Upper lobe of left lung (tissue), 6 donors: ENCODE measurements around the gene EDEM3. TPM values are rescaled to one million over a fixed set of nuclear protein-coding genes. Genes with fewer than 3 reads are reported as not detected.

Experiments used
- ATAC-seq, 2 donors: fragments of 200-7000 bp; cut with Tn5 transposase; one replicate each; pipeline ENCODE4 v1.9.1; 2022; ENCODE audit warnings: mild to moderate bottlenecking in 2 of 2, moderate library complexity in 2 of 2; ENCODE audit not compliant: low FRiP score in 2 of 2
- DNase-seq, 2 donors: peaks; one replicate each; pipeline ENCODE4 v3.0.0-alpha.2; 2019 to 2020
- H3K27ac ChIP-seq, 4 donors: fragments of 200-600 bp; sonication (generic); one replicate each; pipeline ENCODE4 v1.5.1; 2016 to 2019
- H3K27me3 ChIP-seq, 4 donors: fragments of 200-600 bp; sonication (generic); one replicate each; pipeline ENCODE4 v1.5.1; 2017 to 2019
- H3K36me3 ChIP-seq, 4 donors: fragments of 200-600 bp; sonication (generic); one replicate each; pipeline ENCODE4 v1.5.1; 2016 to 2019
- H3K4me1 ChIP-seq, 4 donors: fragments of 200-600 bp; sonication (generic); one replicate each; pipeline ENCODE4 v1.5.1; 2018 to 2019
- H3K4me3 ChIP-seq, 4 donors: fragments of 200-600 bp; sonication (generic); one replicate each; pipeline ENCODE4 v1.5.1; 2017 to 2019; ENCODE audit warnings: mild to moderate bottlenecking in 2 of 4, moderate library complexity in 1 of 4
- H3K9me3 ChIP-seq, 4 donors: fragments of 200-600 bp; sonication (generic); one replicate each; pipeline ENCODE4 v1.5.1; 2018 to 2019
- CTCF ChIP-seq, 6 experiments: fragments of 450-650 bp in 4 of 6; fragments of 200-600 bp in 2 of 6; sonication (generic) in 2 of 6; IDR thresholded peaks; one replicate each; pipeline ENCODE4 v1.5.1; 2016 to 2019; ENCODE audit warnings: antibody characterized with exemption in 6 of 6
- EP300 ChIP-seq, 4 donors: sonication (generic); formaldehyde crosslinking; IDR thresholded peaks; one replicate each; pipeline ENCODE4 v1.5.1; 2017; ENCODE audit warnings: antibody characterized with exemption in 4 of 4, control low read depth in 2 of 4
- POLR2A ChIP-seq, 4 donors: fragments of 450-650 bp; IDR thresholded peaks; one replicate each; pipeline ENCODE4 v1.5.1; 2016 to 2017; ENCODE audit warnings: antibody characterized with exemption in 4 of 4, mild to moderate bottlenecking in 2 of 4
- POLR2AphosphoS5 ChIP-seq, 2 donors: sonication (generic); formaldehyde crosslinking; IDR thresholded peaks; one replicate each; pipeline ENCODE4 v1.5.1; 2017; ENCODE audit warnings: antibody characterized with exemption in 2 of 2
- WGBS, 2 donors: methylation state at CpG; one replicate each; pipeline ENCODE4 v1.1.5; 2017 to 2018; 5-methylcytosine and 5-hydroxymethylcytosine counted together
- total RNA-seq, 6 donors: library from RNA; depleted of rRNA in 4 of 6; stranded (reverse); fragments of >200 nt in 4 of 6; gene quantifications; one replicate each; pipeline versions ENCODE4 v1.1.0 to v1.2.1, GENCODE V29; 2016 to 2021
- donor health status: DM: no; HTN: no; CAD: no; lungs with moderate emphysema.
- donor health status: DM: no; HTN: yes; CAD: no; lungs with severe emphysema.

Gene EDEM3
- total RNA-seq, 6 donors from 2014 or later = 23.9 to 56.2 (median 29.4) TPM

DNA sequence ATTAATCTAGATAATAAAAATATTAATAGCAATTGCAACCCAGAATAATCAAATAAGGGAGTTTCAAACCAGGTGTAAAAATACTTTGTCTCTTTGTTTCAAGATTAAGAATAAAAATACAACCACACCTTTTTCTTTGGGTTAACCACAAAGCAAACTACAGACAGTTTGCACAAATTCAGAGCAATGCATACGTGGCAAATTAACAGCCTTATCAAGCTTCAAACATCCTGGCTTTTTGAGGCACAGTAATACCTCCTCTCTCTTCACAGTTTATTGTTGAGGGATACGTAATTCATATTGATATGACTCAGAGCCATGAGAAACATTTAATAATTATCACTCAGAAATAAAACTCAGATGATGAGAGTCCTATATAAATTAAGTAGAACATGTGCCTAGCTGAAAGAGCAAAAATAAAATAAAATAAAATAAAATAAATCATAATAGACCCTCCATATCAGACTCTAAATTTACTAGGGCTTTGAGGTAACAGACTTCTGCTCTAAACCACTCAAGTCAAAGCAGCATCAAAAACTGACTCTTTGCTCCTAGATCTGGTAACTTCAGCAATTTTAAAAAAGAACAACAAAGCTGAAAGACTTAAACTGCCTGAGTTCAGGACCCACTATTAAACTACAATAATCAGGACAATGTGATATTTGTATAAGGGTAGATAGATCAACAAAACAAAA is 11.4 kb downstream of the EDEM3 start:
- H3K4me3 ChIP-seq = no peak overlapping the region
- WGBS, 2 donors = 71 to 75% methylated on average over 2 of the region's 2 CpGs
- DNase-seq (no peak), ATAC-seq (no peak)
- H3K36me3 ChIP-seq = no peaks in the 10 kb centered on the region
- H3K27me3 ChIP-seq = no peaks in the 10 kb centered on the region
- H3K9me3 ChIP-seq = no peaks in the 10 kb centered on the region
- TF ChIP-seq CTCF (IDR thresholded peaks at IDR 0.05) (no peak), POLR2A (IDR thresholded peaks at IDR 0.05) (no peak), POLR2AphosphoS5 (IDR thresholded peaks at IDR 0.05) (no peak), EP300 (IDR thresholded peaks at IDR 0.05) (no peak)
- no peak overlapping the region for H3K27ac ChIP-seq
- H3K4me1 ChIP-seq = peaks cover 23 to 32% (median 25%) of the 10 kb centered on the region in 4 donors

DNA sequence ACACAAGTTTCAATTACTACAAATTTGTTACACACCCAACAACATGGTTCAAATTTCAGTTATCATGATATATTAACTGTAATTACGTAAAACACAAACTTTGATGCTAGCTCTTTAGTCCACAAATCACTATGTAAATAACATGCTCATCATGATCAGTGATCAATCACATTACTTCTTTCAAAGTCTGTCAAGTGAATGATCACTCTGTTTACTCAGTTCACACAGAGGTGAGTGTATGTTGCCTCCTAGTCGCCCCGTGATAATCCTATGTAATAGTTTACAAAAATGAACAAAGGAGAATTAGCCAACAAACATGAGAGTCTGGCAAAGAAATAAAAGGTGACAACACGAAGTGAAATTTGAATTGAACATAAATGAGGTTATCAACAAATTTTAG is 14.3 kb downstream of the EDEM3 start:
- no peaks in the 10 kb centered on the region for H3K27me3 ChIP-seq
- H3K9me3 ChIP-seq = no peaks in the 10 kb centered on the region
- TF ChIP-seq POLR2AphosphoS5 (IDR thresholded peaks at IDR 0.05) = no peak
- no peak for TF ChIP-seq EP300 (IDR thresholded peaks at IDR 0.05)
- no peak for TF ChIP-seq CTCF (IDR thresholded peaks at IDR 0.05)
- no peak for TF ChIP-seq POLR2A (IDR thresholded peaks at IDR 0.05)
- no peak overlapping the region for H3K4me3 ChIP-seq
- peaks cover 0 to 21% (median 4%) of the 10 kb centered on the region in 4 donors for H3K36me3 ChIP-seq
- no peak for DNase-seq
- 59 to 74% methylated on average over 4 of the region's 4 CpGs for whole genome bisulfite sequencing, 2 donors
- H3K4me1 ChIP-seq = peaks cover 9 to 12% (median 10%) of the 10 kb centered on the region in 4 donors
- no peak overlapping the region for H3K27ac ChIP-seq
- ATAC-seq = no peak

GRCh38 chr1:184739796-184740195 is 14.9 kb downstream of the EDEM3 start:
- H3K9me3 ChIP-seq = no peaks in the 10 kb centered on the region
- TF ChIP-seq CTCF (IDR thresholded peaks at IDR 0.05) (no peak), POLR2A (IDR thresholded peaks at IDR 0.05) (no peak), POLR2AphosphoS5 (IDR thresholded peaks at IDR 0.05) (no peak), EP300 (IDR thresholded peaks at IDR 0.05) (no peak)
- WGBS, 2 donors = 84 to 87% methylated on average over 4 of the region's 4 CpGs
- ATAC-seq (no peak), DNase-seq (no peak)
- no peaks in the 10 kb centered on the region for H3K27me3 ChIP-seq
- H3K4me1 ChIP-seq = peaks cover 3 to 6% (median 4%) of the 10 kb centered on the region in 4 donors
- no peak overlapping the region for H3K4me3 ChIP-seq
- H3K27ac ChIP-seq = no peak overlapping the region
- peaks cover 0 to 25% (median 4%) of the 10 kb centered on the region in 4 donors for H3K36me3 ChIP-seq

- Histone ChIP-seq H3K9me3 (no peaks in the 10 kb centered on the region), H3K36me3 (peaks cover 0 to 32% (median 4%) of the 10 kb centered on the region in 4 donors), H3K27me3 (no peaks in the 10 kb centered on the region), H3K4me1 (no peaks in the 10 kb centered on the region), H3K27ac (no peak overlapping the region), H3K4me3 (no peak overlapping the region)
- DNase-seq = no peak
- ATAC-seq = no peak
- 90 to 93% methylated on average over 1 of the region's 1 CpG for WGBS, 2 donors
- TF ChIP-seq CTCF (IDR thresholded peaks at IDR 0.05) = no peak
- TF ChIP-seq POLR2A (IDR thresholded peaks at IDR 0.05) = no peak
- TF ChIP-seq POLR2AphosphoS5 (IDR thresholded peaks at IDR 0.05) = no peak
Measured at GRCh38 chr1:184739070-184739469, 15.6 kb downstream of the EDEM3 start.

DNA sequence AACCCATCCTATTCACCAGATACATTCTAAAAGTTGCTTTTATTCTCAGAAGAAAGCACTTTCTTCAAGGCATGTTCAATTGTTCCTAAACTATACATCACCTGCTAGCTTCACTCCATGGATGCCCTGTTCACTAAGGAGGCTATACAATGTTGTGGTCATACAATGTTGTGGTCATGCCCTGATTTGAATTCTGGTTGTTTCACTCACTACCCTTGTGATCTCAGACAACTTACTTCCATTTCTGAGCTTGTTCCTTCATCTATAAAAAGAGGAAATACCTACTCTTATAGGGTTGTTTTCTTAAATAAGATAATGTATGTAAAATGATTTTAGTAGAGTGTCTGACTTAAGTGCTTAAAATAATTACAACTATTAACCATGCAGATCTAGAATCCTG is 19.7 kb downstream of the EDEM3 start:
- no peak for ATAC-seq
- Histone ChIP-seq H3K27ac (no peak overlapping the region), H3K4me1 (peaks cover 0 to 4% (median 0%) of the 10 kb centered on the region in 4 donors), H3K36me3 (peaks cover 7 to 71% (median 17%) of the 10 kb centered on the region in 4 donors), H3K4me3 (no peak overlapping the region), H3K9me3 (no peaks in the 10 kb centered on the region), H3K27me3 (no peaks in the 10 kb centered on the region)
- no peak for TF ChIP-seq EP300 (IDR thresholded peaks at IDR 0.05)
- no peak for TF ChIP-seq POLR2AphosphoS5 (IDR thresholded peaks at IDR 0.05)
- no peak for TF ChIP-seq POLR2A (IDR thresholded peaks at IDR 0.05)
- TF ChIP-seq CTCF (IDR thresholded peaks at IDR 0.05) = no peak
- no peak for DNase-seq
